Measurements from ENCODE around the gene STON2.
"Not testable (repeated sequence)": the region's sequence is repeated elsewhere in the genome, so short reads cannot be mapped to it uniquely, and the experiment has no call there.

The STON2 gene

DNA sequence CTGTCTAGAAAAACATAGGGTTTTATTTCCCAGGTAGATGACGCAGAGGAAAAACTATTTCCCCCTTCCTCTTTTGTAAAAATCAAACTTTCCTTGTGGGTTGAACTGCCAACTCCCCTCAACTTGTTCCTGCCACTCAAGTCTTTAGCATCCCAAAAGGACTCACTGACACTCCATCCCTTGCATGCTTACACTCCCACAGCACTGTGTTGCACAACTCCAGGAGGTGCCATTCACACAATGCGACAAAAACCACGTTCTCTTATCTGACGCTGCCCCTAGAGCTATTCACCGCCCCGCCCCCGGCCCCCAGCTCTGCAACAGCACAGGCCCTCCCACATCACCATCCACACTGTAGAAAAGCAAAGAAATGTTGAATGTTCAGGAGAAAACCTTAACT is 16.9 kb upstream of the STON2 start:
- peak; percentile 16 to 57 for DNase-seq

DNA sequence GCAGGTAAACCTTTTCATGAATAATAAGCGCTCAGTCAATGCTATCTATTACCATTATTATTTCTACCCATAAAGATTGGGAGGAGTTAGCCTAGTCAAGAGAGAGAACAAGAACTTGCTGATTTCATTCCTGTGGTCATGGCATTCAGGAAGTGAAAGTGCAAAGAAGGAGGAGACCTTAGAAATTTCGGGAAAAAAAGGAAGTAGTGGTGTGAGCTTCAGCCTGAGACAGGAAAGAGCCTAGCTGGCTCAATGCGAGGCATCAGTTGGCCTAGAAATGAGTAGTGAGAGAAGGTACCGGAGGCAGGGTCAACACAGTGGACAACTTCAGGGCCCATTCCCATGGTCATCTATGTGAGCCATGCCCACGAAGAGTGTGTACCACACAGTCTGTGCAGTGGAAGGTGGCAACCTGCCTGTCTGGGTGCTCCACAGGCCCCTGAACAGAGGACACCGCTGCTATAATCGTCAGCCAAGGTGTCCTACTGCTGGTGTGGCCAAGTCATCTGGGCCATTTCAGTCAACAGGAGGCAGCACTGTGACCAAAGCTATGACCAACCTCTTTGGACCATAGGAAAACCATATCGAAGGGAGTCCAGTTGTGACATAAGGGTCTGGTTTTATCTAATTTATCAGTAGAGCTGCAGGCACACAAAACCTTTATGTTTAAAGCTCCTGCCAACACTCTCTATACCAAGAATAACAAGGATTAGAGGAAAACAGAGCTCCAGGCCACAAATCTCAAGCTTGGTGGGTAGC is 16.2 kb upstream of the STON2 start:
- DNase-seq, result peak; percentile 91 to 97

DNA sequence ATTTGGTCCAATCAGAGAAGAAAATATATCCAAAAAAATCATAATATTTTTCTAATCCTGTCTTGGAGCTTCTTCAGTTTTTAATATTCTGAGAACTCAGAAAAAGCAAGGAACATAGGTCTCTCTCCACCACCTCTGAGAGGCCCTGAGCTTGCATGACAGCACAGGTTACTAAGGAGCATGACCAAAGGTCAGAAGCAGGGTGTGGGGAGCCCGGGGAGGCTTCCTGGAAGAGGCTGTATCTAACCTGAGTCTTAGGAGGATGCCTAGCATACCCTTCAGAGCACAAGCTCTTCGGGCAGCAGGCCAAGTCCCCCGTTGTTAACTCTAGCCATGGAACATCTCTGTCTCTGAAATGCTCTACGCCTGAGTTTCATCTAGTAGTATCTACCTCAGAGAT is 15.7 kb upstream of the STON2 start:
- no peak for DNase-seq

DNA sequence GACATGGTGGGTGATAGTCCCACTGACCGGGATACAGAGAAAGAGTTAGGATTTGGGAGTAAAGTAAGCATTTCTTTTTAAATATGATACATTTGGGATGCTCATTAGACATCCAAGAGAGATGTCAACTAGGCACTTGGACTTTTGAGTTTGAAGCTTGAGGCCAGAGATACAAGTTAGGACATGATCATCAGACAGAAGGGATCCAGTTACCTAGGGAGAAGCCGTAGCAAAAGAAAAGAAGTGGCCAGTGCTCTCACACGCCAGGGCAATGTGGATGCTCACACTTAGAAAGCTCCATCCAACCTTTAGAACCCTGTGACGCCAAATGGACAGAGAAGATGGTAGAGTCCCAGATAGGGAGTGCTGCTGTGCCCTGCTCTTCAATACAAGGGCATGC is 14.0 kb upstream of the STON2 start:
- DNase-seq, result no peak

DNA sequence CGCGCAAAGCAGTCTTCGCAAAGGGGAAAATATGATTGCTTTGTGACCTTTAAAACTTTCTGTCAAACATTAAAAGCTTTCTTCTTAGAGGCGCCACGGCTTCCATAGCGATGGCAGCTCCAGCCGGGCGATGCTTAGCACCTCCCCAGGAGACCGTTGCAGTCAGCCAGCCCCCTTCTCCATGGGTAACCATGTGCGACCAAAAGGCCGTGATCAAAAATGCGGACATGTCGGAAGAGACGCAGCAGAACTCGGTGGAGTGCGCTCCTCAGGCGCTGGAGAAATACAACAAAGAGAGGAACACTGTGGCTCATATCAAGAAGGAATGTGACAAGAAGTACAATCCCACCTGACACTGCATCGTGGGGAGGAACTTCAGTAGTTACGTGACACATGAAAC is 12.7 kb upstream of the STON2 start:
- no peak for DNase-seq

DNA sequence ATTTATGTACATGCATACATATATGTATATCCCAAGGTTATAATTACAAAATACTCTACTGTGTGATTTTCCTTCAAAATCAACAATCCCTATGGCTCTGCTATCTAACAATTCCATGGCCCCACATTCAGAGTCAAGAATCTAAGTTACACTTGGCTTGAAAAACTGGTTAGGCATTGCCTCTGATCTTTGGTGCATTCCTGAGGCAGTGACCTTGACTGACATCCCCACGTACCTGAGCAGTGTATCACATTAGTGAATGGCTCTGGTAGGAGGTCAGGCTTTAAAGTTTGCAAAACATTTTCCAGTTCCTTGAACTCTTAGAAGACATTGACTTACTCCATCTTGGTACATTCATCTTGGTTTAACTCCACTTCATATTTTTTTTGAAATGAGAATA is 8.5 kb upstream of the STON2 start:
- no peak for DNase-seq

DNA sequence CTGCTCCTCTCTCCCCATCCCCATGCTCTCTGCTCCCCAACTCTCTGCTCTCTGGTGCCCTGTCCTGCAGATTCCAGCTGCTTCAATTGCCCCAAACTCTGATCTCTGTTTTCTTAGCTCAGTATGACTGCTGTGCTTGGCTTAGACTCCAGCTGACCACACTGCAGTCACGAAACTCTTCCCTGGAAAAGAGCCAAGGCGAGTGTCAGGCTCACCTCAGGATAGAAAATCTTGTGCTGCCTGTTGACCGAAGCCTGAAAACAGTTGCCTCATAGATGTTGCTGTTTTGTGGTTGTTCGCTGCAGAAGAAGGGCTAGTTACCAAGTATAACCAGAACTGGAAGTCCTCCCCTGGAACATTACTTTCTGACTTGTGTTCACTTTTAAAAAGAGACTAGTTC is 6.7 kb upstream of the STON2 start:
- DNase-seq, result peak; percentile 29 to 38

DNA sequence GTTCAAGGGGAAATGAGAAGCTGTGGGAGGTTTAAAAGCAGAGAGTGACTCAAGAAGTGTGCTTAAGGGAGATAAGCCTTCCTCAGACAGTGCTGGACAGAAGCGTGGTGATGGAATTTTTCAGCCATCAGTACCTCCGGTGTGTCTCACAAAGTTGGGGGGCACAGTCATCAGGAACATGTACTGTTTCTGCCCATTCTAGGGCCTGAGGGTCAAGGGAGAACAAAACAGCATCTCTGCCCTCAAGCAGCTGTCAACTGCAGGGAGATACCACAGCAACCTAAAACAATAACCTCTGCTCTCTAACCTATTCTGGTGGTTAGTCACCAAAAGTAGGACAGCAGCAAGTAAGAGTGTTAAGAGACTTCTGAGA is 2.0 kb upstream of the STON2 start:
- DNase-seq, result peak; percentile 63 to 72

DNA sequence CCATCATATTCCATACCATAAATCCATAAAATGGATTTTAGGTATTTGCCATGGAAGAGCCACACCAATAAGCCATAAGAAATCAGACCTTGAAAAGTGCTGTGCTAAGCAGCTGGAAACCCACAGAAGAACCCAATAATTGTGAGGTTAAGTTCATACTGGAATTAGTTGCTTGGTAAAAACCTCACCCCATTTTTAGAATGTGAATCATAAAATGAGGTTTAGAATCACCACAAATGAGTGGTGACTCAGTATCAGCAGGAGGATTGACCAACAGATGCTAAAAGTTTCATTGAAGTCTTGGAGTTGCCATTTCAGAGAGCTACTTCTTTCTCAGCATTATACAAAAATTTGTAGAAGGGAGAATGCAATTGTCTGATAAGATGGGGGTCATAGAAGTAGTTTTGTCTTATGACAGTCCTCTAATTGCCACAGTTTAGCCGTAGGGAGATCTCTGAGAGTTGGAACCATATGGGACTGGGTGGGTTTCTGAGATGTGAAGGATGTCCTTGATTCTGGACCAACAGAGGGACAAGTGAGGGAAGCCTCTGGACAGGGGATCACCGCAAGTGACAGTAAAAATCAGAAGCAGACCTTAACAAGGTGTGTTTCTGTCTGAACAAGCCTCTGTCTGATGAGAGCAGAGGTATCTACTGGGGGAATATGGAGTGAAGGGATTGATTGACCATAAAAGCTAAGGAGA is 1.4 kb upstream of the STON2 start:
- peak; percentile 93 to 98 for DNase-seq

DNA sequence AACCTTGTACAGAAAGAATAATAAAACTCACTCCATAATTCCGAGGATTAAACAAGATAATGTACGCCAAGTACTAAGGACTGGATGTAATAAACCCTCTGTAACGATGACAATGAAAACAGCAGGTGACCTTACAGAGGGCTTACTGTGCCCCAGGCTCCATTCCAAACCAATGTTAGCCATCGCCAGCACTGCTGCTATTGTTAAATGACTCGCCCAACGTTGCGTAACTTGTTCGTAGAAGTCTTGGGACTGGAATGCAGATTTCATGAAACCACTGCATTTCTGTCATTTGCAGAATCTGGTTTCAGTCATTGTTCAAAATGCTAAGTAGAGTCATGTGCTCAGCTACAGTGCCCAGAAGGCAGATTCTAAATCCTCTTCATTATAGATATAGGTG is 728 bp upstream of the STON2 start:
- DNase-seq, result peak; percentile 93 to 95

DNA sequence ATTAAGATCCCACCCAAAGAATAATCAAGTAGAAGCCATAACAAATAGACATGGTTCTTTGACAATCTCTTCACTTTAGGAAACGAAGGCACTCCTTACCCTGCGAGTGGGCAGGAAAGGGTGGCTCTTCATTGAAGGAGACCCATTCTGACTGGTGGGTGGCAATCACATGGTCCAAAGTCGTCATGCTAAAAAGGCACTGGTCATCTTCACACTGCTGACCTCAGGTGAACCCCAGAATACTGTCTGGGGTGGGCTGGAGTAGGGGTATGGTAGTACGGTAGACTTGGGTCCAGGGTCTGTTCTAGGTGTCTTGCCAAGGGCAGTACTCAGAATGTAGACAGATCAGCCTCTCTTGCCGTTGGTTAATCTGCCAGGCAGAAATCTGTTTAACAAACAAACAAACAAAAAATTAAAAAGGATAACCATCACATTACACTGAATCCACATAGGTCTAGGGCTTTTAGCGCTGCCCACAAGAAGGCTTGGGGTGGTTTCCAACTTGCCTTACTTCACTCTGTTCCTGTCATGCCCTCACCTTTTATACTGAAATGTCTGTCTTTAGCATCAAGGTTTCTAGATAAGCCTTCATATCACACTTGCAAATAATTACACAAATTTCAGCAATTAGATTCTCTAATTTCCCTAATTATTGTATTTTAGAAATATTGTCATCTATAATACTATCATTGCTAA is 1.8 kb downstream of the STON2 start:
- no peak for DNase-seq

DNA sequence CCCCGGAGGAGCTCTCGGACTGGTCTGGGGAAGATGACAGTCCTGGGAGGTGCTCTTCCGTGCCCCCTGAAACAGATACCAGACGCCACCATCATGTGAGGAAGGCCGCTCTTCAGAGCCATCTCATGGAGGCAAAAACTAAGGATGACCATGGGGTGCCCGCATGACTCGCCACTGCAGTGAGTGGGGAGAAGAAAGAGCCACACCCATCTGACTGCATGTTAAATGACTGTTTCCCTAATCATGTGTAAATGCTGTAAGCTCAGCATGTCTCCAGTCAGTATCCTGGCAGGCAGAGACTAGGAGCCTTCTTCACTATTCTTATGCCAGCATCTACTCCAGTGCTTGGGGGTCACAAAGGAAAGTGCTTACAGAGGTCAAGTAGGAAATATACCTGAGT is 4.0 kb downstream of the STON2 start:
- peak; percentile 66 to 72 for DNase-seq

DNA sequence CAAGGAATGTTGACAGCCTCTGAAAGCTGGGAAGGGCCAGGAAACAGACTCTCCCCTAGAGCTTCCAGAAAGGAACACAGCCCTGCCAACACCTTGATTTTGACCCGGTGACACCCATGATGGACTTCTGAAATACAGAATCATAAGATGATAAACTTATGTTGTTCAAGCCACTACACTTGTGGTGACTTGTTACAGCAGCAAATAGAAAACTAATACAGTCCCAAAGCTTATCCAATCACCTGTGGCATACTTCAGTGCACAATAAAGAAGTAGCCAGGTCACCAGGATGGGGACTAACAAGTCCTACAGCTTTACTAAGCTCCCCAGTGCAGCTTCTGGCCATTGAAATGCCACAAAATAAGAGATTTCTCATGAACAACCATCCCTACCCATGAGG is 5.4 kb downstream of the STON2 start:
- DNase-seq, result no peak

DNA sequence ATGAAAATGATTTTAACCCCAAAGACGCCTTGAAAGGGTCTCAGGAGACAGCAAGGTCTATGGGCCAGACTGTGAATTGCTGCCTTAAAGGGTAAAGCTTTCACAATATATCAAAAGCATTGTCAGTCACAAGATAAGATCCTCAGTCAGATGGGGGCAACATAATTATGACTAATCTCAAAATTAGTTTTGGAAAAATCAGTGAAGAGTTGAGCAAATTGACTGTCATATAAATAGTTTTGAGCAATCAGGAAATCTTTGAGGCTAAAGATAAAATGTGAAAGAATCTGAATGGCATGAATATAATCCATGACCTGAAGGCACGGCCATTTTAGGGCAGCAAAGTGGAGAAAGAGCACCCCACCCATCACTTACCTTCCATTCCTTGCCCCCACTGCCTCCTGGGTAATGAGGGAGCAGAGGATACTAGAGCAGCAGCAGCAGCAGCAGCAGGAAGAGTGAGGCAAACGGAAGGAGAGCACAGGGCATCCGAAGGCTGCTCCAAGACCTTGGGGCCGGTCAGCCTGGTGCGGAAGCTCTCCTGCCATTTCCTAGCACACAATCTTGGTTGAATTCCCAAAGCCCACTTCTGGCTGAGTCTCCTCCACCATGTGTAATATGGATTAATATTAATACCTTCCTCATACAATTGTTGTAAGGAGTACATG is 7.0 kb downstream of the STON2 start:
- no peak for DNase-seq

DNA sequence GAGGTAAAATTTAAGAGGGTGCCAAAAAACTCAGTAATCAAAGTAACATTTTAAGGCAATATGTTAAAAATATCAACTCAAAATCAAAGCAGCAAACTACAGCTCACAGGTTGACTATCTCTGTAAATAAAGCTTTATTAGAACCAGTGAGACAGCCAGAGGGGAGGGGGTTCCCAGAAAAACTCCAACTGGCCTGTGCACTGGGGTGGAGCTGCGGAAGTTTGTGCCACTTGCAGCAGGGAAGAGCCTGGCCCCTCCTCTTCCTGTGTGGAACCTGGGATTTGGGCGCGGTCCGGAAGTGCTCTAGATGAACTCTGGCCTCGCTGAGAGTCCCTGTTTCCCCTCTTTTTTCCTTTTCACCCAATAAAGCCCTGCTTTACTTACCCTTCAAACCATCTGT is 8.1 kb downstream of the STON2 start:
- no peak for DNase-seq

DNA sequence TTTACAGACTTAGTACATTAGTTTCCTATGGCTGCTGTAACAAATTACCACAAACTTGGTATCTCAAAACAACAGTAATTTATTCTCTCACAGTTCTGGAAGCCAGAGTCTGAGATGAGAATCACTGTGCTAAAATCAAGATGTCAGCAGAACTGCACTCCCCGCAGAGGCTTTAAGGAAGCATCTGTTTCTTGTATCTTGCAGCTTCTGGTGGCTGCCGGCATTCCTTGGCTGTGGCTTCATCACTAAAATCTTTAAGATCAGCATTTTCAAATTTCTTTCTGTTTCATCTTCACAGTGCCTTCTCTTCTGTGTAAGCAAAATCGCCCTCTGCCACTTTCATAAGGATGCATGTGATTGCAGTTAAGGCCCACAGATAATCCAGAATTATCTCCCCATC is 9.4 kb downstream of the STON2 start:
- no peak for DNase-seq

DNA sequence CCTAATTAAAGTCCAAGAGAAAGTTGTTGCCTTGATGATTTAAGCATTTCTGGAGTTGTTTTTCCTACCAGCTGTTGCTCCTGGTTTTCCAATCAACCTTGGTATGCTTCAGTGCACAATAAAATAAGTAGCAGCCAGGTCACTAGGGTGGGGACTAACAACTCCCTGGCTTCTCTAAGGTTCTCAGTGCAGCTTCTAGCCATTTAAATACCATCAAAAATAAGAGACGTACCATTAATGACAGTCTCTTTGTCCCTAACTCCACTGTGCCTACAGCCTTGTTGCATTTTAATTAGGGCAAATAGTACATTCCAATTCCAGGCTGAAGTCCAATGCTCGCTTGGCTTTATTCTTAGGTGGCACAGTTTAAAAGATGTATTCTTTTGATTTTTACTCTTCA is 11.8 kb downstream of the STON2 start:
- DNase-seq, result no peak

DNA sequence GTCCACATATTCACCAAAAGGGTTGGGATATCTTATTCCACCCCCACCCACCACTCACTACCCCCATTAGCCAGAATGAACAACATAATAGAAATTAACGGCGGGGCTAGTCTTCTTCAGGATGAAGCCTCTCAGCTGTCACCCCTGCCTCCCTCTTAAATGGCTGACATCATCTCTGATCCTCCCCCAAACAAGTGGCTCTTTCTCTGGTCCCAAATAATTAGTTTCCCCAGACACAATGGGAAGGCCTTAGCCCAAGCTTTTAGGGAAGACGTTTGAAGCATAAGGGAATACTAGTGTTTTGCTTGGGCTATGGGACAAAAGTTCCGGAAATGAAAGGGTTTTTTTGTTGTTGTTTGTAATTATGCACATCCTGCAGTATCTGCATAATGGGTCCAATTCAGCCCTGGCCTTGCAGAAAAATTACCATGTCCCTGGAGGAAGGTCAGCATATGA is 13.8 kb downstream of the STON2 start:
- no peak for DNase-seq

DNA sequence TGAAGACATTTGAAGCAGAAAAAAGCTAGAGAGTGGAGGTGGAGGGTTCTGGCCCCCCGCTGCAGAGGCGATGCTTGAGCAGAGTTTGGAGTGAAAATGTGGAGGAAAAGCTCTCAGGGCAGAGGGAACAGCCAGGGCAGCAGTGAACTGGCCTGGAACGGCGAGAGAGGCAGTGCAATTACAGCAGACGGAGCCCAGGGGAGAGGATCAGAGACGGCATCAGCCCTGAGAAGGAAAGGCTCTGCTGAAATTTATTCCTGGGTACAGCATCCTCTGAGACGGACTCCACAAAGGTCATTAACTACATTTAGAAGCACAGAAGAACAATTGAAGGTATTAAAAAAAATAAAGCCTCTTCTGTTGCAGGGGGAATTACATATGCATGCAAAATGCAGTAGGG is 14.2 kb downstream of the STON2 start:
- DNase-seq, result no peak

DNA sequence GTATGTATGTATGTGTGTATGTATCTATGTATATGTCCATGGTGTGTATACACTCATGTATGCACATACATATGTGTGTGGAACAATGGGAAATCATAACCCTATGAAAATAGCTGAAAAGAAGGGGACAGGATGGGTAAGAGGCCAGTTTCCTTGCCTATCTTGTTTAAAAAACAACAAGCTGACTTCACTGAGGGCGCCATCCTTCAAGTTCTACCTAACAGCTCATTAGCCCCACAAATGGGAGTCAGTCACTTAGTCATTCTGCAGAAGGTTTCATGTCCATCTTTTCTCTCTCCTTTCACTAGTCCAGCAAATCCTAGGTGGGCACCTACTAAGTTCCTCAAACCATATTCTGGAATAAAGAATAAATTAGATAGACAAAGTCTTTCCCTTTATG is 14.7 kb downstream of the STON2 start:
- DNase-seq, result no peak

DNA sequence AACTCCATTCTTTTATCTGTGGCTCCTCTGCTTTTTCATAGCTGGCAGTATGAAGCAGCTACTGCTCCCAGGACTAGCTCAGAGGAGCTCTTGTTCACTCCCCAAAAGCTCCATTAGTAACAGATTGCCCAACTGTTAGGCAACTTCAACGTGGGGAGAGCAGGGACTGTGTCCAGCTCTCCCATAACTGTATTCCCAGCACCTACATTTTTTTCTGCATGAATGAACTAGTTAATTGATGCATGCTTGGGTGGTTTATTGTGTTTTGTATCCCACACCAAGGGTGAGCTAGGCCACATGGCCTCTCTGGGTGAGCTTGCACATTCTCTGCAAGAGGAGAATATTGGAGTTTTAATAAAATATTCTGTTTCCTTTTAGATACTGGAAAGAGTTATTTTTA is 15.2 kb downstream of the STON2 start:
- DNase-seq, result no peak

DNA sequence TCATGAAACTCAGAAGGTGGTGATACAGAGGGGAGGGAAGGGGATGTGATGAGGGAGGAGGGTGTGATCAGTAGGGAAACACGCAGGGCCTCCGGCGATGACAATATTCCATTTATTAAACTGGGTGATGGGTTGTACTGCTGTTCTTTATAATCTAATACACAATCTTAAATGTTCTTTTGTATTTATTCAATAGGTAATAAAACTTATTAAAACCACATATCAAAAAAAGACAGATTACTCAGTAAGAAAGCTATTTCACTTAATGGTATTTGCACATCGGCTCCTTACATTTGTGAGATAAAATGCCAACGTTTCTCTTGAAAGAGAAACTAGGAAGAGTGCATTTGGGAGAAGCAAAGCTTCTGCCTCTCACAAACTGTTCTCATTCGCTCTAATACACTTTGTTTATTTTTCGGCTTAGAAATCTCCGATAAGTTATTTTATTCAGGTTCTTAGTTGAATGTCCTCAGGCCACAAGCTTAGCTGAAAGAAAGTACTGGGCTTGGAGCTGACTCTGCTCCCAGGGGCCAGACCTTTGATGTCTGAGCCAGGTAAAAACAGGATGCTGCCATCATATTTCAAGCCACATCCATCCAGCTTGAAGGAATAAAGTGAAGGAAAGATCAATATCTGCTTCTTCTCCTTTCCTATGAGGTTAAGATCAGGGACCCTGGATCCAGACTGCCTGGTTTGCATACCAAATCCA is 17.5 kb downstream of the STON2 start:
- no peak for DNase-seq

DNA sequence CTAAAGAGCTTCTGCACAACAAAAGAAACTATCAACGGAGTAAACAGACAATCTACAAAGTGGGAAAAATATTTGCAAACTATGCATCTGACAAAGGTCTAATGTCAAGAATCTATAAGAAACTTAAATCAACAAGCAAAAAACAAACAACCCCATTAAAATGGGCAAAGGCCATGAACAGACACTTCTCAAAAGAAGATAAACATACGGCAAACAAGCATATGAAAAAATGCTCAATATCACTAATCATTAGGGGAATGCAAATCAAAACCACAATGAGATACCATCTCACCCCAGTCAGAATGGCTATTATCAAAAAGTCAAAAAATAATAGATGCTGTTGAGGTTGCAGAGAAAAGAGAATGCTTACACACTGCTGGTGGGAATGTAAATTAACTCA is 20.1 kb downstream of the STON2 start:
- not testable (repeated sequence) for DNase-seq

Measured in inflammatory macrophage (primary cell).